HepG2 (cell line): Measurements from ENCODE around the gene PNPLA3. TPM values are rescaled to one million over a fixed set of nuclear protein-coding genes. Genes with fewer than 3 reads are reported as not detected.

Source experiments
- ARNT2 ChIP-seq: sonication (generic); formaldehyde crosslinking; IDR thresholded peaks from 2 replicates; pipeline ENCODE4 v1.8.0; 2022; ENCODE audit warnings: mild to moderate bottlenecking, low read depth, missing genetic modification reagents, moderate library complexity
- CC2D1A ChIP-seq: sonication (generic); formaldehyde crosslinking; IDR thresholded peaks from 2 replicates; pipeline ENCODE4 v1.8.1; 2023; ENCODE audit warnings: mild to moderate bottlenecking, missing genetic modification reagents
- CREM ChIP-seq, 2 experiments: sonication (generic) in 1 of 2; formaldehyde crosslinking in 1 of 2; IDR thresholded peaks; 2 replicates each; pipeline versions ENCODE4 v1.4.0 to v1.6.1; 2016 to 2020; ENCODE audit warnings: antibody characterized with exemption in 1 of 2, mild to moderate bottlenecking in 1 of 2, missing genetic modification reagents in 1 of 2
- IRX3 ChIP-seq: sonication (generic); formaldehyde crosslinking; IDR thresholded peaks from 2 replicates; pipeline ENCODE4 v1.8.1; 2023; ENCODE audit warnings: mild to moderate bottlenecking, low read depth, missing genetic modification reagents, borderline replicate concordance
- MED1 ChIP-seq: sonication (generic); formaldehyde crosslinking; IDR thresholded peaks from 2 replicates; pipeline ENCODE4 v1.4.0; 2020; ENCODE audit warnings: missing genetic modification reagents
- NR3C1 ChIP-seq: sonication (generic); formaldehyde crosslinking; IDR thresholded peaks from 2 replicates; pipeline ENCODE4 v1.4.0; 2020; ENCODE audit warnings: missing genetic modification reagents
- SATB2 ChIP-seq: sonication (generic); formaldehyde crosslinking; IDR thresholded peaks from 2 replicates; pipeline ENCODE4 v1.5.0; 2020; ENCODE audit warnings: missing genetic modification reagents
- ZFY ChIP-seq: sonication (generic); formaldehyde crosslinking; IDR thresholded peaks from 2 replicates; pipeline ENCODE4 v1.4.0; 2020; ENCODE audit warnings: missing genetic modification reagents
- ZNF331 ChIP-seq: sonication (generic); formaldehyde crosslinking; IDR thresholded peaks from 2 replicates; pipeline ENCODE4 v1.4.0; 2020; ENCODE audit warnings: missing genetic modification reagents
- ZNF382 ChIP-seq: sonication (generic); formaldehyde crosslinking; IDR thresholded peaks from 2 replicates; pipeline ENCODE4 v1.5.0; 2020; ENCODE audit warnings: missing genetic modification reagents, mild to moderate bottlenecking, borderline replicate concordance
- ZNF549 ChIP-seq: sonication (generic); formaldehyde crosslinking; IDR thresholded peaks from 2 replicates; pipeline ENCODE4 v1.5.0; 2020; ENCODE audit warnings: missing genetic modification reagents
- ZNF564 ChIP-seq: sonication (generic); formaldehyde crosslinking; IDR thresholded peaks from 2 replicates; pipeline ENCODE4 v1.8.1; 2023; ENCODE audit warnings: mild to moderate bottlenecking, missing genetic modification reagents
- ZNF619 ChIP-seq: sonication (generic); formaldehyde crosslinking; IDR thresholded peaks from 2 replicates; pipeline ENCODE4 v1.4.0; 2020; ENCODE audit warnings: mild to moderate bottlenecking, missing genetic modification reagents
- ZNF761 ChIP-seq: sonication (generic); formaldehyde crosslinking; conservative IDR thresholded peaks from 2 replicates; pipeline ENCODE4 v1.4.0; 2020; ENCODE audit warnings: mild to moderate bottlenecking, missing genetic modification reagents
- ZSCAN25 ChIP-seq: sonication (generic); formaldehyde crosslinking; IDR thresholded peaks from 2 replicates; pipeline ENCODE4 v1.8.0; 2022; ENCODE audit warnings: mild to moderate bottlenecking, missing genetic modification reagents
- ZSCAN30 ChIP-seq: sonication (generic); formaldehyde crosslinking; IDR thresholded peaks from 2 replicates; pipeline ENCODE4 v1.5.0; 2020; ENCODE audit warnings: mild to moderate bottlenecking, missing genetic modification reagents
- polyA plus RNA-seq, 8 experiments: library from polyadenylated mRNA; depleted of rRNA in 3 of 8; stranded (reverse) in 7 of 8; unstranded in 1 of 8; fragments of >200 nt; fragmentation: Illumina TruSeq in 4 of 8; extraction: Trizol in 4 of 8; gene quantifications; 2 replicates each; pipeline versions ENCODE4 v1.2.1 to v1.2.3, GENCODE V29; 2011 to 2016; ENCODE audit warnings: low read depth in 4 of 8, missing spikeins in 1 of 8, mixed read lengths in 1 of 8; ENCODE audit not compliant: insufficient read depth in 1 of 8
- total RNA-seq, 5 experiments: library from RNA; depleted of rRNA; stranded (reverse); fragments of >200 nt; fragmentation: Illumina TruSeq; extraction: Trizol; gene quantifications; 2 replicates each; pipeline ENCODE4 v1.2.3, GENCODE V29; 2016; ENCODE audit warnings: low read depth in 1 of 5
- TF ChIP-seq, protein P1 (sequence below): sonication (generic); formaldehyde crosslinking; IDR thresholded peaks from 2 replicates; pipeline ENCODE4 v1.9.0; 2021; ENCODE audit warnings: missing genetic modification reagents, borderline replicate concordance
- TF ChIP-seq, protein P2 (sequence below): sonication (generic); formaldehyde crosslinking; IDR thresholded peaks from 2 replicates; pipeline ENCODE4 v1.4.0; 2020; ENCODE audit warnings: missing genetic modification reagents
- TF ChIP-seq, protein P3 (sequence below): sonication (generic); formaldehyde crosslinking; IDR thresholded peaks from 2 replicates; pipeline ENCODE4 v1.5.0; 2020; ENCODE audit warnings: missing genetic modification reagents
- TF ChIP-seq, protein P4 (sequence below): sonication (generic); formaldehyde crosslinking; IDR thresholded peaks from 2 replicates; pipeline ENCODE4 v1.8.1; 2023; ENCODE audit warnings: missing genetic modification reagents, mild to moderate bottlenecking, borderline replicate concordance

PNPLA3 gene
- total and polyA plus RNA-seq, 2 of the 13 experiments (the other 11 are each of a cell fraction or from before 2014, with no cell fraction given), result 16.9 to 19.8 TPM

DNA sequence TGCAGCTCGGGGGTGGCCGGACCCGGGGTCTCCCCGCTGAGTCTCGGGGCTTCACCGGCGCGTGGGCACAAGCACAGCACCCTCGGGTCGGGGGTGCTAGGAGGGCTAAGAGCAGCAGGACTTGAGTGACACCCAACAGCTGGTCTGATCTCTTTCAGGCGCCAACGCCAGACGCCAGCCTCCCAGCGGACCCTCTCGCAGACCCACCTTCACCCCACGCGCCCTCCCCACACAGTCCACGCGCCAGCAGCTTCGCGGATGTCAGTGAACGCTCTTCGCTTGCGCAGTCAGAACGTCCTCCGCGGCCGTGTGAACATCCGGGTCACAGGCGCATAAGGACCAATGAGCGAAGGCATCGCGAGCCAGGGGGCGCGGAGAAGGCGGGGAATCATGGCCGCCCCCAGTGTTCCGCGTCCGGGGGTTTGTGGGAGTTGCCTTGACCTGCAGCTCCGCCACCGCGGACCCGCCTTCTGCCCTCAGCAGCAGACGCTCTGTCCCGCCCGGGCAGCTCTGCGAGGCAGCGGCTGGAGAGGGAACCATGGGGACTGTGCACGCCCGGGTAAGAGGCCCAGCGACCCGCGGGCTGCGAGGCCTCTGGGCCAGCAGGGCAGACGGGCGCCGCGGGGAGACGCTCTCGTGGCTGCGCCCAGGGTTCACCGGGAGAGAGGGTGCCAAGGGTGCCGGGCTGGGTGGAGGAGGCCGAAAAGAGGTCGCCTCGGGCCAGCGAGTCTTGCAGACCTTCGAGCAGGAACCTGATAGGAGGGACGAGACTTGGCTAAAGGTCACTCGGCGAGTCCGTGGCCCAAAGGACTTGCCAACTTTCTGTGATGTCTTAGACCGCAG is 31.7 kb downstream of the PNPLA3 start, which contains the start of gene SAMM50 (continued):
- TF ChIP-seq, protein P1, sequence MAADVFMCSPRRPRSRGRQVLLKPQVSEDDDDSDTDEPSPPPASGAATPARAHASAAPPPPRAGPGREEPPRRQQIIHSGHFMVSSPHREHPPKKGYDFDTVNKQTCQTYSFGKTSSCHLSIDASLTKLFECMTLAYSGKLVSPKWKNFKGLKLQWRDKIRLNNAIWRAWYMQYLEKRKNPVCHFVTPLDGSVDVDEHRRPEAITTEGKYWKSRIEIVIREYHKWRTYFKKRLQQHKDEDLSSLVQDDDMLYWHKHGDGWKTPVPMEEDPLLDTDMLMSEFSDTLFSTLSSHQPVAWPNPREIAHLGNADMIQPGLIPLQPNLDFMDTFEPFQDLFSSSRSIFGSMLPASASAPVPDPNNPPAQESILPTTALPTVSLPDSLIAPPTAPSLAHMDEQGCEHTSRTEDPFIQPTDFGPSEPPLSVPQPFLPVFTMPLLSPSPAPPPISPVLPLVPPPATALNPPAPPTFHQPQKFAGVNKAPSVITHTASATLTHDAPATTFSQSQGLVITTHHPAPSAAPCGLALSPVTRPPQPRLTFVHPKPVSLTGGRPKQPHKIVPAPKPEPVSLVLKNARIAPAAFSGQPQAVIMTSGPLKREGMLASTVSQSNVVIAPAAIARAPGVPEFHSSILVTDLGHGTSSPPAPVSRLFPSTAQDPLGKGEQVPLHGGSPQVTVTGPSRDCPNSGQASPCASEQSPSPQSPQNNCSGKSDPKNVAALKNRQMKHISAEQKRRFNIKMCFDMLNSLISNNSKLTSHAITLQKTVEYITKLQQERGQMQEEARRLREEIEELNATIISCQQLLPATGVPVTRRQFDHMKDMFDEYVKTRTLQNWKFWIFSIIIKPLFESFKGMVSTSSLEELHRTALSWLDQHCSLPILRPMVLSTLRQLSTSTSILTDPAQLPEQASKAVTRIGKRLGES (CRISPR knock-in tag), result no peak; the same call in 1 of the 2 replicates
- TF ChIP-seq ZNF331 (CRISPR knock-in tag) (0 out of 2 replicates have a peak, but pooled peaks have one; percentile 46), CC2D1A (CRISPR knock-in tag) (no peak), SATB2 (CRISPR knock-in tag) (no peak), CREM (IDR thresholded peaks at IDR 0.05) (peak; percentile 79), CREM (CRISPR knock-in tag; IDR thresholded peaks at IDR 0.05) (no peak), ZNF761 (0 out of 2 replicates have a peak, but pooled peaks have one; percentile 34), NR3C1 (no peak), MED1 (CRISPR knock-in tag) (peak; percentile 54; the same call in 1 of the 2 replicates), ARNT2 (CRISPR knock-in tag) (peak; percentile 79; the same call in 1 of the 2 replicates), ZNF564 (0 out of 2 replicates have a peak, but pooled peaks have one; percentile 65), ZNF549 (CRISPR knock-in tag) (no peak), IRX3 (CRISPR knock-in tag) (no peak), ZSCAN30 (no peak), ZNF619 (CRISPR knock-in tag) (peak; percentile 68), ZFY (CRISPR knock-in tag) (peak; percentile 91), ZSCAN25 (peak; percentile 33; the same call in 1 of the 2 replicates), ZNF382 (CRISPR knock-in tag) (no peak)
- TF ChIP-seq, protein P2, sequence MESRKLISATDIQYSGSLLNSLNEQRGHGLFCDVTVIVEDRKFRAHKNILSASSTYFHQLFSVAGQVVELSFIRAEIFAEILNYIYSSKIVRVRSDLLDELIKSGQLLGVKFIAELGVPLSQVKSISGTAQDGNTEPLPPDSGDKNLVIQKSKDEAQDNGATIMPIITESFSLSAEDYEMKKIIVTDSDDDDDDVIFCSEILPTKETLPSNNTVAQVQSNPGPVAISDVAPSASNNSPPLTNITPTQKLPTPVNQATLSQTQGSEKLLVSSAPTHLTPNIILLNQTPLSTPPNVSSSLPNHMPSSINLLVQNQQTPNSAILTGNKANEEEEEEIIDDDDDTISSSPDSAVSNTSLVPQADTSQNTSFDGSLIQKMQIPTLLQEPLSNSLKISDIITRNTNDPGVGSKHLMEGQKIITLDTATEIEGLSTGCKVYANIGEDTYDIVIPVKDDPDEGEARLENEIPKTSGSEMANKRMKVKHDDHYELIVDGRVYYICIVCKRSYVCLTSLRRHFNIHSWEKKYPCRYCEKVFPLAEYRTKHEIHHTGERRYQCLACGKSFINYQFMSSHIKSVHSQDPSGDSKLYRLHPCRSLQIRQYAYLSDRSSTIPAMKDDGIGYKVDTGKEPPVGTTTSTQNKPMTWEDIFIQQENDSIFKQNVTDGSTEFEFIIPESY (CRISPR knock-in tag), result no peak
- TF ChIP-seq, protein P3, sequence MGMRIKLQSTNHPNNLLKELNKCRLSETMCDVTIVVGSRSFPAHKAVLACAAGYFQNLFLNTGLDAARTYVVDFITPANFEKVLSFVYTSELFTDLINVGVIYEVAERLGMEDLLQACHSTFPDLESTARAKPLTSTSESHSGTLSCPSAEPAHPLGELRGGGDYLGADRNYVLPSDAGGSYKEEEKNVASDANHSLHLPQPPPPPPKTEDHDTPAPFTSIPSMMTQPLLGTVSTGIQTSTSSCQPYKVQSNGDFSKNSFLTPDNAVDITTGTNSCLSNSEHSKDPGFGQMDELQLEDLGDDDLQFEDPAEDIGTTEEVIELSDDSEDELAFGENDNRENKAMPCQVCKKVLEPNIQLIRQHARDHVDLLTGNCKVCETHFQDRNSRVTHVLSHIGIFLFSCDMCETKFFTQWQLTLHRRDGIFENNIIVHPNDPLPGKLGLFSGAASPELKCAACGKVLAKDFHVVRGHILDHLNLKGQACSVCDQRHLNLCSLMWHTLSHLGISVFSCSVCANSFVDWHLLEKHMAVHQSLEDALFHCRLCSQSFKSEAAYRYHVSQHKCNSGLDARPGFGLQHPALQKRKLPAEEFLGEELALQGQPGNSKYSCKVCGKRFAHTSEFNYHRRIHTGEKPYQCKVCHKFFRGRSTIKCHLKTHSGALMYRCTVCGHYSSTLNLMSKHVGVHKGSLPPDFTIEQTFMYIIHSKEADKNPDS (CRISPR knock-in tag), result no peak
- TF ChIP-seq, protein P4, sequence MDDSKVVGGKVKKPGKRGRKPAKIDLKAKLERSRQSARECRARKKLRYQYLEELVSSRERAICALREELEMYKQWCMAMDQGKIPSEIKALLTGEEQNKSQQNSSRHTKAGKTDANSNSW (CRISPR knock-in tag), result no peak
